Hematopoietic multipotent progenitor cell treated with erythropoietin and hydrocortisone succinate and interleukin-3 and kit ligand, for 4 days (in vitro differentiated cells): Measurements from ENCODE around the gene TKTL1.
"Not testable (repeated sequence)": the region's sequence is repeated elsewhere in the genome, so short reads cannot be mapped to it uniquely, and the experiment has no call there.

Source experiments
- DNase-seq: peaks from one replicate; pipeline ENCODE4 v3.0.0-alpha.2; 2015

Gene TKTL1

DNA sequence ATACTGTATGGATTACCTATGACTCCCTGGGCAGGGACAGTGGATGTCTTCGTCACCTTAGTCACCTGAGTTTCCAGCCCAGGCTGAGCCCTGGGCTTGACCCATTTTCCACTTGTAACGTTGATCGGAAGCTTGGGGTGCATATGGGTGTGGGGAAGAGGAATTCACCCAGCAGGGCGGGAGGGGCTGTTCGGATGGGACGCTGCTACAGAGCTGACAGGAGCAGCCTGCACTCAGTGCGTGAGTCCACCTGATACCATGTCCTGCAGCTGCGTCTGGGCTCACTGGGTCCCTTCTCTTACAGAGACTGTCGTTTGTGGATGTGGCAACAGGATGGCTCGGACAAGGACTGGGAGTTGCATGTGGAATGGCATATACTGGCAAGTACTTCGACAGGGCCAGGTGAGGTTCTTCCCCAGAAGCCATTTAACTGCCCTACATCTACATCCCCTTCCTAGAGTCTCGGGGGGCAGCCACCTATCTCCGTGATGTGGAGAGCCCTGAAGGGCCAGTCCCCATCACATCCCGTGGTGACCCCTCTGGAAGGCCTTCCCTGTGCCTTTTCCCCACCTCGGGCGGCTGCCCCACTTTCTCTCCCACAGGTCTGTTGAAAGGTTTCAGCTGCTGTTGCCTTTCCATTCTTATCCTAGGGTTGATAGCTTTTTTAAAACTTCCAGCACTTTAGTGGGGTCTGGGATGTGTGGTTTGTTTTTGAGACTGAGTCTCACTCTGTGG is 13.6 kb downstream of the TKTL1 start:
- DNase-seq, result no peak

DNA sequence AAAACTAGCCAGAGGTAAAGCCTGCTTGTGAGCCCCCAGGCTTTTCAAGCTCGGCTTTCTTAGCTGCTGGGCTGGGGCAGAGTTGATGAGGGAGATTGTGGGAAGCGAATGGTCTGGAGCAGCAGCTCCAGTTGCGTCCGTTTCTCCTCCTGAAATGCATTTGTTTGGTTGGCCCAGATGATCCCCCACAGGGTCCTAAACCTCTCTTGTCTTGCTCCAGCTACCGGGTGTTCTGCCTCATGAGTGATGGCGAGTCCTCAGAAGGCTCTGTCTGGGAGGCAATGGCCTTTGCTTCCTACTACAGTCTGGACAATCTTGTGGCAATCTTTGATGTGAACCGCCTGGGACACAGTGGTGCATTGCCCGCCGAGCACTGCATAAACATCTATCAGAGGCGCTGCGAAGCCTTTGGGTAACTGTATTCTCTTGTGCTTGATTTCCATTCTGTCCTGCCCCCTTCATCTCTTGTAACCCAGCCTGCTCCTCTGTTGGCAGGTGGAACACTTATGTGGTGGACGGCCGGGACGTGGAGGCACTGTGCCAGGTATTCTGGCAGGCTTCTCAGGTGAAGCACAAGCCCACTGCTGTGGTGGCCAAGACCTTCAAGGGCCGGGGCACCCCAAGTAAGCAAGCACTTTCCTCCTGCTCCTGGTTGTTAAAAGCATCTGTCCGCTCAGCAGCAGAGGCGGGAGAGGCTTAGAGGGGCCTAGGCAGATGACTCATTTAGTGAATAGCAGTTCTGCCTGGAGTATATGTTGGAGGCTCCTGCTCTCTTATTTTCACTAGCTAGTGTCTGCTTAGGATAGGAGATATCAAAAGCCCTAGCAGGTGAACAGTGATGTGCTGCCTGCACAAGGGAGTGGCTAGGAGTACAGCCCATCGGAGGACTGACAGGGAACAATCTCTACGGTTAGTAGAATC is 15.3 kb downstream of the TKTL1 start:
- no peak for DNase-seq

DNA sequence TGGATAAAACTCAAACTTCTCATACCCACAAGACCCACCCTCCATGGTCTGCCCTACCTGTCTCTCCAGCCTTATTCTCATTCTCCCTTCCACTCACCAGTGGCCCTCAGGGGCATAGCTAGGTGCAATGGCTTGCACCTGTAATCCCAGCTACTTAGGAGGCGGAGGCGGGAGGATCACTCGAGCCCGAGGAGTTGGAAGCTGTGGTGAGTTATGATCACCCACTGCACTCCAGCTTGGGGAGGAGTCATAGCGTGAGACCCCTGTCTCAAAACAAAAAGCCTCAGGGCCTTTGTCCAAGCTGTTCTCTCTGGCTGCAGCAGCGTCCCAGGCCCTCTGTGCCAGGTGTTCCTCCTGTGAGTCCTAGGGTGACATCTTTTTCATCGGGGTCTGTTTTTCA is 16.5 kb downstream of the TKTL1 start:
- DNase-seq, result no peak

DNA sequence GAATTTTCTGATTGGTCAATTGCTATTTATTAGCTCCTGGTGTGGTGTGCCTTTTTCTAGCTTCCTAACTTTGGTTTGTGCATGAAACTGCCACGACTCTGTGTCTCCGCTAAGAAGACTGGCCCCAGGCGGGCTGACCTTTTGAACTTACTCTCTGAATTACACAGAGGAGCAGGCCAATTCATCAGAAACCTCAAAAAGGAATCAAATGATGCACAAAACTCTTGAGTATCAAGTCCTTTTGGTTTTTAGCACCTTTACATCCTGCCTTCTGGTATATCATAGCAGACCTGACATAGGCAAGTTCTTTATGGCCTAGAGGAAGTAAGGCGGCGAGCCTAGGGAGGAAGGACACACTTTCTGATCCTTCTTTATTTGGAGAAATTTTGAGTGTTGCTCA is 17.6 kb downstream of the TKTL1 start:
- no peak for DNase-seq

DNA sequence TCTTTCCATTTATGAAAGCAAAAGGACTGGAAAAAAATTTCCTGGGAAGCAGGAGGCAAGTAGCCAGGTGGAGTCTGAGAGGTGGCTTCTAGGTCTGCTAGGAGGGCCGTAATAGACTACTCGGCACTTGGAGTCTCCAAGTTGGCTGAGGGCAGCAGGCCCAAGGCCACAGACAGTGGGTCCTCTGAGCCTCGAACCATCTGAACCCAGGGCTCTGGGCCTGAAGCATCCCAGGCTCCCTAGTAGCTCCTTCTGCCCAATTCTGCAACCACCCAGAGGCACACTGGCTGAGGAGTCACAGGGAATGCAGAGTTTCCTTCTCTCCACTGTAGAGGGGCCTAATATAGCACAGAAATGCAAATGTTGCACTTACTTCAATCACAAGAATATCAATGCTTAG is 19.8 kb downstream of the TKTL1 start:
- DNase-seq, result no peak

DNA sequence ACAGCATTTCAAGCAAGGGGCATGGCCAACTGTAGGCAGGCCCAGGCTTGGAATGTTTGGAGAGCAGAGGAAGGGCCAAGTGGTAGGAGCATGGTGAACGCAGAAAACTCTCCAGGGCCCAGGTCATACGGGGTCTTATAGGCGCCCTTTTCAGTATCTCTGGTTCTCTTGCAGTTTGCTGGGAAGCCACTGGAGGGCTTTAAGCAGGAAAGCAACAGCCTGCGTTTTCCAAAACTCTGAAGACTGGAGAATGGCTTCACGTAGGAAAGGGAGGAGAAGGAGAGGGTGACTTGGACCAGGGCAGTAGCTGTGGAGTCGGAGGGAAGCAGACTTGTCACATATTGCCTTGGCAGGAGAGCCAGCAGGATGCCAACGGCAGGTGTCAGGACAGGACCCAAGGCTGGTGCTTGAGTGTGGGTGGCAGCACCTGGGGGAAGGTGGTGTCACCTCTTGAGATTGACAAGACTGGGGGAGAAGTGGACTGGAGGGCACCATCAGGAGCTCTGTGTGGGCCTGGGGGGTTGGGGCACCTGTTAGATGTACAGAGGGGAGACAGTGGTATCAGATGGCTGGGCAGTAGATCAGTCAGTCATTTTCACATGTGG is 21.9 kb downstream of the TKTL1 start:
- DNase-seq, result peak; percentile 44

DNA sequence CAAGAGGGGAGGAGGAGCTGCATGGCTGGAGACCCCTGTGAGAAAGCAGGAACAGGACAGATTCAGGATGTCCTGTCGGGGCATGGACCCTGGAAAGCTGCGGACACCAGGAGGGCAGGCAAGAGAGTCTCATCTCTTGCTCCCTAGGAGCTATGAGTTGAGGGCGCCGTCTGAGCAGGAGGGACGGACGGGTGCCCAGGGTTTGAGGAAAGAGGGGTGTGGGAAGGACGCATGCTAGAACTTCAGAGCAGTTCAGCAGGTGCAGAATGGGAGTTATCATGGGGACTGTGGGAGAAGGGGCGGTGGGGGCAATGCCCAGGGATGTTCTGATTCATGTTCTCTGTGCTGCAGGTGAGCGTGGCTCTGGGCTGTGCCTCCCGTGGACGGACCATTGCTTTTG is 24.8 kb downstream of the TKTL1 start:
- no peak for DNase-seq

DNA sequence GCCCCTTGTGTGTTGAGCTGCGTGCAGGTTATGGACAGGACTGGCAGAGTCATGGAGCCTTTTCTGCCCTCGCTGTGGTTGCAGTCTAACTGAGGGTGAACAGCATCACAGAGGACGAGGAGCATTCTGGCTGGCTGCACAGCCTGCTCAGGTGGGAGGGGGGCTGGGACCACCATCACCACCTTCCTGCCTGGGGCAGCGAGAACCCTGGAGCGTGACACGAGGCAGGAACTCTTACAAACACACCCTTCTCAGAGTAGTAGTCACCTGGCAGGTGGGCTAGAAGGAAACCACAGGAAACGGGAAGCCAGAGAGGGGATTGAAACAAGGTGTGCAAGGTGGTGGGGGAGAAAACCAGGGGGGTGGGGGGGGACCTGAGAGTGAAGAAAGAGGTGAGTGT is 25.6 kb downstream of the TKTL1 start:
- DNase-seq, result no peak

DNA sequence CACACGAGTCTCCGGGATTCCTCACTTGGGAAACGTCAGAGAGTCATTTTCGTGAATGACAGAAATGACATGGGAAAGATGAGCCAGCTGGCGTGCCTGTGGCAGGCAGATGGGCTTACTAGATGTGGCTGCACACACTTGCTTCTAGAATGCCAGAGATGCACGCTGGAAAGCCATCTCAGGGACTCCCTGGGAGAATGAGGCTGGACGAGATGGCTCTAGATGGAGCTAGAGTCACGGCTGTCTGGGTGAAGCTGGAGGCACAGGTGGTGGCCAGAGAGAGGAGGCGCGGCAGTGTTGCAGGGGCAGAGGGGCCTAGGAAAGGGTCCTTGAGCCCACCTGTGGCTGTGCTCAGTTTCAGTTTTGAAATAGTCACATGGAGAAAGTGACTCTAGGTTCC is 26.0 kb downstream of the TKTL1 start:
- DNase-seq, result no peak

DNA sequence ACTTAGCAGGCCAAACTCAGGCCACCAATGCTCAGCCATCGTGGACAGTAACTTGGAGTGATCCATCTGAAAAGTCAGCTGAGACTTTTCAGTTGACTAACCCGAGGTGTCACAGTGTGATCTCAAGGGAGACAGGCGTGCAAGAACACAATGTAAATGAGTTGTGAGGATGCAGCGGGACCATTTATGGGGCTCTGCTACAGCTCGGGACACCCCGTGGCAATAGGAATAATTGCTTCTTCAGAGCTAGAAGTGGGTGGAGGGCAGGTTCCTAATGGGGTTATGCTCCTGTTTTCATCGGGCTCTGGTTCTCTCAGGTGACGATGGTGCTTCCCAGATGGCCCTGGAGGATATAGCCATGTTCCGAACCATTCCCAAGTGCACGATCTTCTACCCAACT is 27.3 kb downstream of the TKTL1 start:
- DNase-seq, result no peak

DNA sequence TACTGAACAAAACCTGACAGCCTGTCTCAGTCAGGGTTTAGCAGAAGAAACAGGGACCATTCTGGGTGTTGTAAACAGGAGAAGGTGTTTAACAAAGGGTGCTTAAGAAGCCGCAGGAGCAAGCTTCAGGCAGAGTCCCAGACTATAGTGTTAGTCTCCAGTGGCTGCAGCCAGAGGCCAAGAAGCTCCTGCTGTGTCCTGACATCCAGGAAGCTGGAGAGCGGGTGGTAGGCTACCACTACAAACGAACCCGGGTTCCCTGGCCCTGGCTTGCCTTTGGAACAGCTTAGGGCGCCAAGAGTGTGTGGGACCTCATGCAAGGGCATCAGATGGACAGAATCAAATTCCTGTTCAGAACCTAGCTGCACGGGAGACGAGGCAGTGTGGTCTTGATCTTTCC is 27.9 kb downstream of the TKTL1 start:
- DNase-seq, result no peak

DNA sequence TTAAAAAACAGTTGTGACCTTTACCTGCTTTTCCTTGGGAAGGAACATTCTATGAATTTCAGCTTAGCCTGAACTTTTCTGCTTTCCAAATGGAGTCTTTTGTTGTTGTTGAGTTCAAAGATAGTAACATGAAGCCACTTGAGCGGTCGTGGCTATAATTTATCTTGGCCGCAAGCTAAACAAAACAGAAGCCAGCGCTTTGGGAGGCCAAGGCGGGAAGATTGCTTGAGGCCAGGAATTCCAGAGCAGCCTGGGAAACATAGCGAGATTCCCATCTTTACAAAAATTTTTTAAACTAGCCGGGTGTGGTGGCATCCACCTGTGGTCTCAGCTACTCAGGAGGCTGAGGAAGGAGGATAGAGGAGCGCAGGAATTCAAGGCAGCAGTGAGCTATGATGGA is 29.9 kb downstream of the TKTL1 start:
- no peak for DNase-seq

DNA sequence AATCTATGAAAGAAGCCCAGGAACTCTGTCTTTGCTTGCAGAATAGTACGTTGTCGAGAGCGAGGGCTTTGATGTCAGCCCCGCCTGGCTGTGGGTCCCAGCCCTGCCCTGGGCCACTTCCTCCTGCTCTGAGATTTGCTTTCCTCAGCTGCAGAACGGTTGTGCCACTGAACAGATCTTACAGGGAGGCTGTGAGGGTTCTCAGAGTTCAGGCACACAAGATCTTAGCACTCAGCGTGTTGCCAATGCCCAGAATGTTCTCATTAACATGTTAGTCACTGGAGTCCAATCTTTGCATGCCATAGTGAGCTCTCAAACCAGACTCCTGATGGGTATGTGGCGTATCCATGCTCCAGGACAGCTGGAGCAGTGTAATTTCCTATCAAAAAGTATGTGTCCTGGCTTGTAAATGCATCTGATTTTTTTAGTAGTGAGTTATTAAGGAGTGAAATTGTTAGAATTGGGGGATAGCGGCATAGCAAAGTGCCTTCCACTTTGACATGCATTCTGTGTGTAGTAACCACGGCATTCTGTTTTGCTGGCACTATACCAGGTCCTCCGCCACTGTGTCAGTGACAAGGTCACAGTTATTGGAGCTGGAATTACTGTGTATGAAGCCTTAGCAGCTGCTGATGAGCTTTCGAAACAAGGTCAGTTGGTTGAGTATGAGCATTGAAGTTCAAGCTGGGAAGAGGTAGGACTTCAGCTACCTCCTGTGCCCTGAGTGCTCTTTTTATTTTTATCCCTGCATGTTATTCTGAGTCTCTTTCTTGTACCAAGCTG is 31.6 kb downstream of the TKTL1 start:
- peak; percentile 41 for DNase-seq

DNA sequence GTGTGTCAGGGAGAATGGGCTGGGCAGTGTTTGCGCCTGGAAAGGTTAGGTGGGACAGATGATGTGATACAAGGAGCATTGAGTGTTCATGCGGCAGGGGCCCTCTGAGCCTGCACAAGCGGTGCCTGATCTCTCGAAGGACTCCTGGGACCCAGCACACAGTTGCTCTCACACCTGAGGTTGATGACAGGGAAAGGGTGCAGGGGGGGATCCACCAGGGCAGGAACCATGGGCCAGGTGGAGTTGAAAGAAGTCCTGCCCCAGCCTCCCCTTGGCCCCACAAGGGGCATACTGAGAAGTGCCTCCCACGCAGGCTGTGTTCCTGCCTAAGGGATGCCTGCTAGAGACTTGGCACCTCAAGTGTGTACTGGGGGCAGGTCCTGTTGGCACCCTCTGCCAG is 33.1 kb downstream of the TKTL1 start:
- DNase-seq, result no peak

DNA sequence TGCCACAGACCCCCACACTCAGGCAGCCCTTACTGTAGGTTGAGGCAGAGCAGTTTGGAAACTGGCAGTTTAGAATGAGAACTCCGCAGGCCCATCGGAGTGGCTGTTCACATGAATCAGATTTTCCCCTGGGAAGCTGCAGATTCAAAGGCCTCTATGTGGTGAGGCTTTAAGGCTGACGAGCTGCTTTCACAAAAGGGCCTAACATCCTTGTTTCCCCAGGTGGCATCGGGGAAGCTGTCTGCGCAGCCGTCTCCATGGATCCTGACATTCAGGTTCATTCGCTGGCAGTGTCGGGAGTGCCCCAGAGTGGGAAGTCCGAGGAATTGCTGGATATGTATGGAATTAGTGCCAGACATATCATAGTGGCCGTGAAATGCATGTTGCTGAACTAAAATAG is 33.7 kb downstream of the TKTL1 start:
- DNase-seq, result no peak

DNA sequence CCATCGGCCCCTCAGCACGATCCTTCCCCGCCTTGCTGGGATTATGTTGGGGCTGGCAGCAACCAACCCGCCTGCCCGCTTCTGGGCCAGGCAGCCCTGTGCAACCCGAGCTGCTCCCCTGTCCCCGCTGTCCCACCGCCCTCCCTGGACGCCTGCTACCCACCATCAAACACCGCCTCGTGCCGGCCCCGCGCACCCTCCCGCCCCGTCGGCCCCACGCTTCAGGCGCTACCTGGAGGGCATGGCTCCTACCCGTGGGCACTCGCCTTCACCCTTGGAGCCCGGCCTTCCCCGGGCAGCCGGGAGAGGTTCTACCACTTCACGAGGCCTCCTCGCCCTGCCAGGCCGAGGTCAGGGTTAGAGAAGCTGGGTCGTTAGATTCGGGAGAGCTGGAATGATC is 37.0 kb downstream of the TKTL1 start:
- no peak for DNase-seq

DNA sequence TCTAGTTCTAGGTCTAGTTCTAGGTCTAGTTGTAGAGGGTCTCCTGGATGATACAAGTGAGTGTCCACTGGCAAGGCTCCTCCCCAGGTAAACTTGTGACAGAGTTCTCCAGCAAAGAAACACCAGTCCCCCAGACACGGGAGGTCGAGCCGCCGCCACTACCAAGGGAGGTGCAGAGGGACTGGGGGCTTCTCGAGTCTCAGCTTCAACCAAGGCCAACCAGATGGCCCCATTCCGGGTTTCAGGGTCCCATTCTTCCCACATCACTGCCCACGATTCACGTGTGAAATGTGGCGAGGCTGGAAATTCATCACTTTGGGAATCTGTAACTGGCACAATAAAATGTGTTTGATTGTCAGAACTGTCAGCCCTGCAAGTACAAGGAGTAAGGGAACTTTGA is 37.5 kb downstream of the TKTL1 start:
- no peak for DNase-seq

DNA sequence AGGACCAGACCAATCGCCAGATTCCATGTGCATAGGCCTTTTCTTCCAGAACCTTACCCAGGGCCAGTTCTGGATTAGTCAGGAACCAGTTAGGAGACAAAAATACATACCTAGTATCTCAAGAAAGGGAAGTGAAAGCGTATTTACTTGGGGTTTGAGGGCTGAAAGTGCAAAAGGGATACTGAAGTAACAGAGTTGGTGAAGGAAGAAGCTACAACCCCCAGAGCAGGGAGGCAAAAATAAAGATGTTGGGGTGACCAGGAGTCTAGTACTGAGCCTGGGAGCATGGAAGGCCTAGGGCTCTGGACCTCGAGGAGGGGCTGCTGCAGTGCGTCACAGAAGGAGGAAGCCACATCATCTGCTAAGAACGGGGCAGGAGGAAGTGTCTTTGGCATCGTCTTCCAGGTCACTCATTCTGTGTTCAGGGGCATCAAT is 38.3 kb downstream of the TKTL1 start:
- DNase-seq, result no peak

DNA sequence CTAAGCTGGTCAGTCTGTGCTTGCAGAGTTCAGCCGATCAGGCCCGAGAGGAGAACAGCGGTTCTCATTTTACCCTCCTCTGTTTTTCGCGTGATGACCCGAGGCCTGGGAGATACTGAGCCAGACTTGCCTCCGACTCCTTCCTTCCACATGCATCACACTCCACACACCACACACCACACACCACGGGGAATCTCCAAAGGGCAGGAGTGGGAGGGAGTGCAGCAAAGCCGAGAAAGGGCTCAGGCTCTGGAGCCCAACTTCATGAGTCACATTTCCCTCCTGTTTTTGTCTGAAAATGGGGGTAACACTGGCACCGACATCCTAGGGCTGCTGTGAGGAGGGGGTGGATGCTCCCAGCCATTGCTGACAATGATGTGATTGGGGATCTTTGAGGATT is 38.9 kb downstream of the TKTL1 start:
- DNase-seq, result no peak

DNA sequence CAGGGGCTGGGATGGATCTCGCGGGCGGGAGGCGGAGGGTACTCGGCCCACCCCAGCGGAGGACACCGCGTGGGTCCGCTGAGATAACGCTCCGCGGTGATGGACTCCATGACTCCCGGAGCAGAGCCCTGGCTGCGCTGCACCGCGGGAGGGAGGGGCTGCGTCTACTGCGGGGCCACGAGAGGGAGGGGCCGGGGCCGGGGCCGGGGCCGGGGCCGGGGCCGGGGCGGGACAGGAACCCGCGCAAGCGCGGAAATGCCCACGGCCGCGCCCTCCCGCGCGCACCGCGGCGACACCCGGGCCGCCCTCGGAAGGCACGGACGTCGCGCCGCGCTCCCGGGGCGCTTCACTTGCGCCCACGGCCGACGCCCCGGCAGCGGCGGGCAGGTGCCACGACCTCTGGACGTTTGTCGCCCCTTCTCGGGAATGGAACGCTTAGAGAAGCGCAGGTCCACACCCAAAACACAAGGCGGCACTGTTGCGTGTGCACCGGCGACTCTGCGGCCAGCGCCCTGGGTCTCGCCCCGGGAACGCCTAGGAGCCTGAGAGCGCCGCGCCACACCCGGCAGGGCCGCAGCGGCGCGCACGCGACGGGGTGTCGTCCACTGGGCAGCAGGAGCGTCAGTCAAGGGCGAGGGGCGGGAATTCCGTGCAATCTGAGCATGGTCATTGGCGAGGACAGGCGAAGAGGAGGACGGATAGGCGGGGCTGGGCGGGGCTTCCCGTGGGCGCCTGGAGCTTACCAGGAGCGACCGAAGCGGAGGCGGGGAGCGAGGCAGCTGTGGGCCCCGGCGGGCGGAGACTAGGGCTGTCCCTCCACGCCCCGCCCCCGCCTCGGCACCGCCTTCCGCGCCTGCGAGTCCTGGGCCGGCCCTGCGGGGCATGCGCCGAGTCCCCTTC is 46.1 kb downstream of the TKTL1 start:
- DNase-seq, result not testable (repeated sequence)

DNA sequence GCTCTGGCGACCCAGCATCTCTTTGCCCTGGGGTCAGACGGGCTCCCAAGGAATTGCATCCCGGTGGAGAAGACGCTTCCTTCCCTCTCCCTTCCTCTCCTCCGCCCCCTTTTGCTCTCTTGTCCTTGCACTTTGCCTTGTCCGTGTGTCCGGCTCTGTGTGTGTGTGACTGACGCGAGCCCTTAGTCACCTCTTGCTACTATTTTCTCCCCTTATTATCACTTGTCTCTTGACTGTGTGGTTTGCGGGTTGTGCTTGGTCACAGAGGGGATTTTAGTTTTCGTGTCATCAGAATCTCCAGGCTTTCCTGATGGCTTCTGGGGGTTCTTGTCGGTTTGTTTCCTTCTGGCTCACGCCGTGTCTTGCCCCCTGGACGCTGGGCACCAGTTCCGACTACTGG is 47.5 kb downstream of the TKTL1 start:
- not testable (repeated sequence) for DNase-seq

DNA sequence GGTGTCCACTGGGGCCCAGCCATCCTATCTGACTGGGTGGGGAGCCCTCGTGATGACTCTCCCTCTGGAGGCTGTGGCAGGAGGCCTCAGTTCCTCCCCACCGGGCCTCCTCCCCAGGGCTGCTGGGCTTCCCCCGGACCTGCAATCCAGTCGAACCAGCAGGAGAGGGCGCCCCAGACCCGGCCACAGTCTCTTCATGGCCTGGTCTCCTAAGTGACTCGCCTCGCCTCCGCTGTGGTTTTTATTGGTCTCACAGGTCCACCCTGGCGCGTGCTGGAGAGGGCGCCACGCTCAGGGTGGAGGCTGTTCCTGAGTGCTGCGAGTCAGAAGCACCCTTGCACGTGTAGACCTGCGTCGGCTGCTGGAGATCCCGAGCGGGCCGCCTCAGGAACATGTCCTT is 48.0 kb downstream of the TKTL1 start:
- DNase-seq, result not testable (repeated sequence)
